ENCODE measurements around the gene ATP5F1D.

- TF ChIP-seq POLR2AphosphoS5 (IDR thresholded peaks at IDR 0.05; ENCODE audit: low read depth) (no peak), CREB1 (CRISPR knock-in tag; IDR thresholded peaks at IDR 0.05; ENCODE audit: low read depth) (no peak), EZH2 (IDR thresholded peaks at IDR 0.05; ENCODE audit: low read depth, unreplicated experiment) (no peak), JUNB (IDR thresholded peaks at IDR 0.05; ENCODE audit: unreplicated experiment) (no peak), STAT1 (IDR thresholded peaks at IDR 0.05; ENCODE audit: unreplicated experiment) (no peak), ZNF114 (CRISPR knock-in tag; IDR thresholded peaks at IDR 0.05) (no peak), EZH2phosphoT487 (IDR thresholded peaks at IDR 0.05; ENCODE audit: unreplicated experiment) (no peak)
- TF ChIP-seq, protein P1, sequence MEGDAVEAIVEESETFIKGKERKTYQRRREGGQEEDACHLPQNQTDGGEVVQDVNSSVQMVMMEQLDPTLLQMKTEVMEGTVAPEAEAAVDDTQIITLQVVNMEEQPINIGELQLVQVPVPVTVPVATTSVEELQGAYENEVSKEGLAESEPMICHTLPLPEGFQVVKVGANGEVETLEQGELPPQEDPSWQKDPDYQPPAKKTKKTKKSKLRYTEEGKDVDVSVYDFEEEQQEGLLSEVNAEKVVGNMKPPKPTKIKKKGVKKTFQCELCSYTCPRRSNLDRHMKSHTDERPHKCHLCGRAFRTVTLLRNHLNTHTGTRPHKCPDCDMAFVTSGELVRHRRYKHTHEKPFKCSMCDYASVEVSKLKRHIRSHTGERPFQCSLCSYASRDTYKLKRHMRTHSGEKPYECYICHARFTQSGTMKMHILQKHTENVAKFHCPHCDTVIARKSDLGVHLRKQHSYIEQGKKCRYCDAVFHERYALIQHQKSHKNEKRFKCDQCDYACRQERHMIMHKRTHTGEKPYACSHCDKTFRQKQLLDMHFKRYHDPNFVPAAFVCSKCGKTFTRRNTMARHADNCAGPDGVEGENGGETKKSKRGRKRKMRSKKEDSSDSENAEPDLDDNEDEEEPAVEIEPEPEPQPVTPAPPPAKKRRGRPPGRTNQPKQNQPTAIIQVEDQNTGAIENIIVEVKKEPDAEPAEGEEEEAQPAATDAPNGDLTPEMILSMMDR (conservative IDR thresholded peaks at IDR 0.05; ENCODE audit: low read depth in 2 of 2), result peak; percentile 37 to 76
- TF ChIP-seq, protein P2, sequence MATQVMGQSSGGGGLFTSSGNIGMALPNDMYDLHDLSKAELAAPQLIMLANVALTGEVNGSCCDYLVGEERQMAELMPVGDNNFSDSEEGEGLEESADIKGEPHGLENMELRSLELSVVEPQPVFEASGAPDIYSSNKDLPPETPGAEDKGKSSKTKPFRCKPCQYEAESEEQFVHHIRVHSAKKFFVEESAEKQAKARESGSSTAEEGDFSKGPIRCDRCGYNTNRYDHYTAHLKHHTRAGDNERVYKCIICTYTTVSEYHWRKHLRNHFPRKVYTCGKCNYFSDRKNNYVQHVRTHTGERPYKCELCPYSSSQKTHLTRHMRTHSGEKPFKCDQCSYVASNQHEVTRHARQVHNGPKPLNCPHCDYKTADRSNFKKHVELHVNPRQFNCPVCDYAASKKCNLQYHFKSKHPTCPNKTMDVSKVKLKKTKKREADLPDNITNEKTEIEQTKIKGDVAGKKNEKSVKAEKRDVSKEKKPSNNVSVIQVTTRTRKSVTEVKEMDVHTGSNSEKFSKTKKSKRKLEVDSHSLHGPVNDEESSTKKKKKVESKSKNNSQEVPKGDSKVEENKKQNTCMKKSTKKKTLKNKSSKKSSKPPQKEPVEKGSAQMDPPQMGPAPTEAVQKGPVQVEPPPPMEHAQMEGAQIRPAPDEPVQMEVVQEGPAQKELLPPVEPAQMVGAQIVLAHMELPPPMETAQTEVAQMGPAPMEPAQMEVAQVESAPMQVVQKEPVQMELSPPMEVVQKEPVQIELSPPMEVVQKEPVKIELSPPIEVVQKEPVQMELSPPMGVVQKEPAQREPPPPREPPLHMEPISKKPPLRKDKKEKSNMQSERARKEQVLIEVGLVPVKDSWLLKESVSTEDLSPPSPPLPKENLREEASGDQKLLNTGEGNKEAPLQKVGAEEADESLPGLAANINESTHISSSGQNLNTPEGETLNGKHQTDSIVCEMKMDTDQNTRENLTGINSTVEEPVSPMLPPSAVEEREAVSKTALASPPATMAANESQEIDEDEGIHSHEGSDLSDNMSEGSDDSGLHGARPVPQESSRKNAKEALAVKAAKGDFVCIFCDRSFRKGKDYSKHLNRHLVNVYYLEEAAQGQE (IDR thresholded peaks at IDR 0.05; ENCODE audit: unreplicated experiment), result no peak
These were observed 20.3 kb upstream of the ATP5F1D start for GRCh38 chr19:1220976-1221903.

Data from GM23338 (cell line).